Mesendoderm (in vitro differentiated cells): ENCODE data around the gene URB2.

Experiments
- DNase-seq: peaks from one replicate; pipeline ENCODE4 v3.0.0; 2013
- H2AK5ac ChIP-seq: 2 replicates; pipeline ENCODE4 v1.6.1; 2013; ENCODE audit warnings: low read length, inconsistent platforms
- H2BK120ac ChIP-seq: 2 replicates; pipeline ENCODE4 v1.6.1; 2013; ENCODE audit warnings: low read depth, mild to moderate bottlenecking, low read length, moderate library complexity, mixed read lengths
- H2BK15ac ChIP-seq: replicated peaks from 2 replicates; pipeline ENCODE4 v1.6.1; 2013; ENCODE audit warnings: low read depth, mild to moderate bottlenecking, moderate library complexity
- H2BK5ac ChIP-seq: 2 replicates; pipeline ENCODE4 v1.6.1; 2013; ENCODE audit warnings: low read length, inconsistent platforms
- H3K18ac ChIP-seq: 2 replicates; pipeline ENCODE4 v1.6.1; 2013; ENCODE audit warnings: mild to moderate bottlenecking, low read length, mixed read lengths
- H3K23ac ChIP-seq: one replicate; pipeline ENCODE4 v1.6.1; 2013; ENCODE audit warnings: low read length
- H3K27ac ChIP-seq: 2 replicates; pipeline ENCODE4 v1.5.1; 2013; ENCODE audit warnings: low read depth, mild to moderate bottlenecking, inconsistent platforms, low read length, moderate library complexity
- H3K27me3 ChIP-seq: 2 replicates; pipeline ENCODE4 v1.6.1; 2013; ENCODE audit warnings: low read length, control low read depth, mild to moderate bottlenecking, inconsistent platforms; ENCODE audit not compliant: insufficient read depth, poor library complexity
- H3K36me3 ChIP-seq: 2 replicates; pipeline ENCODE4 v1.6.1; 2013; ENCODE audit warnings: low read length, inconsistent platforms; ENCODE audit not compliant: control insufficient read depth, insufficient read depth
- H3K4ac ChIP-seq: one replicate; pipeline ENCODE4 v1.6.1; 2013; ENCODE audit warnings: low read depth, mild to moderate bottlenecking, low read length, moderate library complexity
- H3K4me1 ChIP-seq: 2 replicates; pipeline ENCODE4 v1.6.1; 2013; ENCODE audit warnings: low read depth, low read length, inconsistent platforms; ENCODE audit not compliant: control insufficient read depth
- H3K4me2 ChIP-seq: 2 replicates; pipeline ENCODE4 v1.6.1; 2013; ENCODE audit warnings: low read length
- H3K4me3 ChIP-seq: 2 replicates; pipeline ENCODE4 v1.5.1; 2013; ENCODE audit warnings: mild to moderate bottlenecking, low read length
- H3K56ac ChIP-seq: one replicate; pipeline ENCODE4 v1.6.1; 2013; ENCODE audit warnings: low read length
- H3K79me1 ChIP-seq: 2 replicates; pipeline ENCODE4 v1.6.1; 2013; ENCODE audit warnings: low read length, inconsistent platforms
- H3K79me2 ChIP-seq: 2 replicates; pipeline ENCODE4 v1.6.1; 2013; ENCODE audit warnings: mild to moderate bottlenecking, low read length; ENCODE audit not compliant: control insufficient read depth, insufficient read depth
- H3K9ac ChIP-seq: 2 replicates; pipeline ENCODE4 v1.6.1; 2013; ENCODE audit warnings: low read length, inconsistent platforms
- H4K5ac ChIP-seq: one replicate; pipeline ENCODE4 v1.6.1; 2013; ENCODE audit warnings: low read length
- H4K8ac ChIP-seq: one replicate; pipeline ENCODE4 v1.6.1; 2013; ENCODE audit warnings: low read depth, mild to moderate bottlenecking, control low read depth, low read length, moderate library complexity
- WGBS: extraction: QIAGEN DNeasy Blood & Tissue Kit; methylation state at CpG from one replicate; pipeline ENCODE4 v1.1.7; 2013; ENCODE audit warnings: low lambda C conversion rate, missing lambda C conversion rate; ENCODE audit not compliant: insufficient coverage; ENCODE audit errors: extremely low coverage; 5-methylcytosine and 5-hydroxymethylcytosine counted together

Gene URB2

DNA sequence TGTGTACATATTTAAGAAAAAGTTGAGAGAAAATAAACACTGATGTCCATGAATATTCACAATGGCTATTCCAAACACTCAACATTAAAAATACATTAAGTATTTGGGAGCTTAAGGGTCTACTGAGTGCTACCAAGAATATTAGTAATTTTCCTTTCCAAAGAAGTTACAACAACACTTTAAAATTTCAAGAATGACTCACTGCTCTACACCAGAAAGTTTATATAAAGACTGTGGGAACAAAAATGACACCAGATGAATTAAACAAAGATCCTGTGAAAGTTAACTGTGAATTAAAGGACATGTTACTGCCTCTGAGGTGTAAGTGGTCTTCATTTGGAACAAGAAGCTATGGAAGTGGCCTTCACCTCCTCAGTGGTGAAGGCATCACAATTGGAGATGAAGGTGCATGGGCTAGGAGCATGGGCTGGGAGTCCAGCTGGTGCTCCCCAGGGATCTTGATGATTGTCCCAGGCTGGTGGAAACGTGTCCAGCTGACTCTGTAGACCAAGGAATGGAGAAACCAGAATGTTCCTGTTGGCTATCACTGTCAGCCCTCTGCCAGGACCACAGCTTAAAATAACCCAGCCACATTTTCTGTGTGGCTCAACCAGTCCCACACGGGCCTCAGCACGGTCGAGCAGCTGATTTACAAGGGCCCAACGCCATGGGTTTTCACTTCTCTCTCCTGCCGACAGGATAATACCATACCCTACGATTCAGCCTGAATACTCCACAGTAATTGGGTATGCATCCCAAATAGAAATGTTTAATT, 28.9 kb upstream of the URB2 start:
- Histone ChIP-seq H2BK120ac (no peak overlapping the region), H3K79me1 (peaks cover 3% of the 10 kb centered on the region), H3K79me2 (no peaks in the 10 kb centered on the region), H3K18ac (no peak overlapping the region), H4K8ac (no peak overlapping the region), H3K4ac (no peak overlapping the region), H3K27me3 (no peaks in the 10 kb centered on the region), H3K4me3 (no peak overlapping the region), H3K9ac (no peak overlapping the region), H3K27ac (no peak overlapping the region), H2BK5ac (no peak overlapping the region), H3K4me2 (no peak overlapping the region), H3K56ac (no peak overlapping the region), H4K5ac (no peak overlapping the region), H3K4me1 (peaks cover 5% of the 10 kb centered on the region), H3K36me3 (peaks cover 5% of the 10 kb centered on the region), H2BK15ac (no peak overlapping the region), H3K23ac (no peak overlapping the region), H2AK5ac (no peak overlapping the region)
- WGBS = no CpG with 5 or more reads among the region's 7 CpGs
- DNase-seq = no peak

DNA sequence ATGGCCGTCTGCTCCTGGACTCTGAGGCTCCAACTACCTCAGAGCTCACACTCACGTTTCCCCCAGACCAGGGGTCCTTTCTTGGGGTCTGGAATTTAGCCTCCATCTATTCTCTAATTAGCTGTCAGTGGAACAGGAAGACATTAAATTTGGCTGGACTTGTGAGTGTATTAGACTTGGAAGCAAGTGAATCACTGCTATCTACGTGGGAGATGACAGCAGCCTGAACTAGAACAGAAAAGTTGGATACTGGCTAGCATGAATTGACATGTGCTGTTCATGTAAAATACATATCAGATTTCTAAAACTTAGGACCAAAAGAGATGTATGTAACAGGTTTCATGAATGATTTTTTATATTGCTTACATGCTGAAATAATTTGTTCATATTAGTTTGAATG, 28.2 kb upstream of the URB2 start:
- no peaks in the 10 kb centered on the region for H3K79me2 ChIP-seq
- H3K56ac ChIP-seq = no peak overlapping the region
- no peak overlapping the region for H3K27ac ChIP-seq
- no peak for DNase-seq
- H3K36me3 ChIP-seq = peaks cover 8% of the 10 kb centered on the region
- H2BK15ac ChIP-seq = no peak overlapping the region
- WGBS = no CpG with 5 or more reads among the region's 3 CpGs
- H4K5ac ChIP-seq = no peak overlapping the region
- H3K27me3 ChIP-seq = no peaks in the 10 kb centered on the region
- no peak overlapping the region for H2BK5ac ChIP-seq
- H4K8ac ChIP-seq = no peak overlapping the region
- H3K9ac ChIP-seq = no peak overlapping the region
- peaks cover 5% of the 10 kb centered on the region for H3K4me1 ChIP-seq
- H2BK120ac ChIP-seq = no peak overlapping the region
- no peak overlapping the region for H2AK5ac ChIP-seq
- H3K23ac ChIP-seq = no peak overlapping the region
- no peak overlapping the region for H3K18ac ChIP-seq
- no peak overlapping the region for H3K4me2 ChIP-seq
- H3K4ac ChIP-seq = no peak overlapping the region
- no peak overlapping the region for H3K4me3 ChIP-seq
- peaks cover 3% of the 10 kb centered on the region for H3K79me1 ChIP-seq

DNA sequence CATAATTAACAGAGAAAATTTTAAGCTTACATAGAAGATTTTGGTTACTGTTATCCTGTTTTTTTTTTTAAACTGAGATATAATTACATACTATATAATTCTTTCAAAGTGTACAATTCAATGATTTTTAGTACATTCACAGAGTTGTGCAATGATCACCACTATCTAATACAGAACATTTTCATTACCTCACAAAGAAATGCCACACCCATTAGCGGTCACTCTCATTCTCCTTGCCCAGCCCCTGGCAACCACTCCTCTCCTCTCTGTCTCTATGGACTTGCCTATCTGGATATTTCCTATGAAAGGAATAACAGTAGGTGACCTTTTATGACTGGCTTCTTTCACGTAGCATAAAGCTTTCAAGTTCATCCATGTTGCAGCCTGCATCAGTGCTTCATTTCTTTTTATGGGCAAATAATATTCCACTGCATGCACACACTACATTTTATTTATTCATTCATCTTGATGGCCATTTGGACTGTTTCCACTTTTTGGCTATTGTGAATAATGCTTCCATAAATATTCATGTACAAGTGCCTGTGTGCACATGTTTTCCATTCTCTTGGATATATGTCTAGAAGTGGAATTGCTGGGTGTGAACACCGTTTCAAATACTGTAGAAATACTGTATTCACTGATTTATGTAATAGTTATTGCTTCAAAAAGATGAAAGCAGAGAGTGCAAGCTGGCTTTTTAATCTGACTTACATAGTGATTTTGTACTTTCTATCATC, 26.7 kb upstream of the URB2 start:
- Histone ChIP-seq H2AK5ac (no peak overlapping the region), H3K79me2 (no peaks in the 10 kb centered on the region), H3K4ac (no peak overlapping the region), H3K27ac (no peak overlapping the region), H3K23ac (no peak overlapping the region), H4K5ac (no peak overlapping the region), H2BK5ac (no peak overlapping the region), H2BK15ac (no peak overlapping the region), H3K4me1 (peaks cover 5% of the 10 kb centered on the region), H3K18ac (no peak overlapping the region), H4K8ac (no peak overlapping the region), H3K4me3 (no peak overlapping the region), H3K4me2 (no peak overlapping the region), H3K9ac (no peak overlapping the region), H3K56ac (no peak overlapping the region), H2BK120ac (no peak overlapping the region), H3K27me3 (no peaks in the 10 kb centered on the region), H3K36me3 (peaks cover 7% of the 10 kb centered on the region), H3K79me1 (peaks cover 3% of the 10 kb centered on the region)
- no CpG with 5 or more reads among the region's 3 CpGs for WGBS
- DNase-seq = no peak

- Histone ChIP-seq H3K27ac (no peak overlapping the region), H3K79me1 (peaks cover 3% of the 10 kb centered on the region), H3K4ac (no peak overlapping the region), H3K4me2 (no peak overlapping the region), H3K18ac (no peak overlapping the region), H3K4me1 (peaks cover 5% of the 10 kb centered on the region), H4K8ac (no peak overlapping the region), H3K9ac (no peak overlapping the region), H2BK120ac (no peak overlapping the region), H2BK15ac (no peak overlapping the region), H3K36me3 (peaks cover 3% of the 10 kb centered on the region), H4K5ac (no peak overlapping the region), H3K23ac (no peak overlapping the region), H3K4me3 (no peak overlapping the region), H3K79me2 (no peaks in the 10 kb centered on the region), H2BK5ac (no peak overlapping the region), H3K56ac (no peak overlapping the region), H2AK5ac (no peak overlapping the region), H3K27me3 (no peaks in the 10 kb centered on the region)
- no peak for DNase-seq
- WGBS = no CpG with 5 or more reads among the region's 5 CpGs
These were observed 25.8 kb upstream of the URB2 start for GRCh38 chr1:229600229-229600628.

DNA sequence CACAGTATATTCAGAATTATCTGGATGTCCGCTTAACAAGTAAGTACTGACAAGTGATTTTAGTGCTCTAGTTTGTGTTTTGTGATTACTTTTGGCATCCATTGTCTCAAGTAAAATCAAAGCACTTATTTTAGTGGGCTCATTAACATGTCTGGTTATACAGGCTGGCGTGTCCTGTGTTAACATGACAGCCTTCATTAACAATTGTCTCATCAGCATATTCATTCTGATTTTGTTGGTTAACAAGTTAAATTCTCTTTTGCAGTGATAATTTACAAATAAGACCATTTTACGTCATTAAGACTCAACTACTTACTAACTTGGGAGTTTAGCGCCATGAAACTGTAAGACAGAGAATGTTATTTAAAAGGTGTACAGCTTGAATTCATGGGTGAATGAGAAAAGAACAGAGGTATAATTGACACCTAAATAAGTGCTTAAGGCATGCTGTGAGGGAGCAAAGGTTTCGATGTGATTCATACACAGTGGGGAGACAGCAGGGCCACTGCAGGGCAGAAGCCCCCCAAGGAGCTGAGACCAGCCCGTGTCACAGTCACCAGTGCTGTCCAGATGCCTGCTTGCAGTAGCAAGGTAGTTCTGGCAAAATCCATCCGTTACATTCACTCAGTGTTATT, 22.6 kb upstream of the URB2 start:
- Histone ChIP-seq H3K27me3 (no peaks in the 10 kb centered on the region), H3K56ac (no peak overlapping the region), H3K4ac (no peak overlapping the region), H4K5ac (no peak overlapping the region), H3K27ac (no peak overlapping the region), H2BK120ac (no peak overlapping the region), H2BK5ac (no peak overlapping the region), H3K79me2 (no peaks in the 10 kb centered on the region), H3K4me1 (peaks cover 5% of the 10 kb centered on the region), H3K4me2 (no peak overlapping the region), H3K9ac (no peak overlapping the region), H3K4me3 (no peak overlapping the region), H2BK15ac (no peak overlapping the region), H3K79me1 (peaks cover 3% of the 10 kb centered on the region), H3K18ac (no peak overlapping the region), H3K23ac (no peak overlapping the region), H4K8ac (no peak overlapping the region), H3K36me3 (peaks cover 3% of the 10 kb centered on the region), H2AK5ac (no peak overlapping the region)
- no CpG with 5 or more reads among the region's 7 CpGs for WGBS
- DNase-seq = no peak
